ENCODE results near the gene ICAM1. TPM values are rescaled to one million over a fixed set of nuclear protein-coding genes. Genes with fewer than 3 reads are reported as not detected.
A peak's percentile ranks its signal among the peaks of the same experiment; 100 is the strongest.

Gene ICAM1
- total and polyA plus RNA-seq, 7 donors: 5.4 to 33.1 (median 14.1) TPM

DNA sequence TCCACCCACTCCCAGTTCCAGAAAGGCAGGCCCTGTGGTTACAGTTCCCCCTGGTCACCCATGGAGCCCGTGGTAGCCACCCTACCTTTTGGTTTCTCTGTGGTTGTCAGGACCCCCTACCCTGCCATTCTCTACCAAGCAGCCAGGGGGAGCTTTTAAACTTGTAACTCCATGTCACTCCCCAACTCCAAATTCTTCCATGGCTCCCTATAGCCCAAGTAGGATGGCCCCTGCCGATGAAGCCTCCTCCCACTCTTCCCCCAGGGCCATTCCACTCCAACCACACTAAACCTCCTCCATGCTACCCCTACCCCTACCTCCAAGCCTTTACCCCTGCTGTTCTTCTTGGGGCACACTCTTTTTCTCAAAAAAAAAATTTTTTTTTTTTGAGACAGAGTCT is 42.0 kb upstream of the ICAM1 start:
- H3K27me3 ChIP-seq: no peaks in the 10 kb centered on the region
- DNase-seq: no peak
- peak overlapping the region in 3 of 4 donors; percentile 88 to 99 (median 98) for H3K4me3 ChIP-seq
- intact Hi-C loops (cut with DNase I): no loop called here
- peaks cover 0 to 8% (median 2%) of the 10 kb centered on the region in 4 donors for H3K36me3 ChIP-seq
- 28 to 37% methylated on average over 2 of the region's 2 CpGs for WGBS, 2 donors
- no peaks in the 10 kb centered on the region for H3K9me3 ChIP-seq
- H3K27ac ChIP-seq: peak overlapping the region; percentile 82 to 89 (median 88)
- H3K4me1 ChIP-seq: peaks cover 2 to 36% (median 23%) of the 10 kb centered on the region in 4 donors
- TF ChIP-seq, protein P1, sequence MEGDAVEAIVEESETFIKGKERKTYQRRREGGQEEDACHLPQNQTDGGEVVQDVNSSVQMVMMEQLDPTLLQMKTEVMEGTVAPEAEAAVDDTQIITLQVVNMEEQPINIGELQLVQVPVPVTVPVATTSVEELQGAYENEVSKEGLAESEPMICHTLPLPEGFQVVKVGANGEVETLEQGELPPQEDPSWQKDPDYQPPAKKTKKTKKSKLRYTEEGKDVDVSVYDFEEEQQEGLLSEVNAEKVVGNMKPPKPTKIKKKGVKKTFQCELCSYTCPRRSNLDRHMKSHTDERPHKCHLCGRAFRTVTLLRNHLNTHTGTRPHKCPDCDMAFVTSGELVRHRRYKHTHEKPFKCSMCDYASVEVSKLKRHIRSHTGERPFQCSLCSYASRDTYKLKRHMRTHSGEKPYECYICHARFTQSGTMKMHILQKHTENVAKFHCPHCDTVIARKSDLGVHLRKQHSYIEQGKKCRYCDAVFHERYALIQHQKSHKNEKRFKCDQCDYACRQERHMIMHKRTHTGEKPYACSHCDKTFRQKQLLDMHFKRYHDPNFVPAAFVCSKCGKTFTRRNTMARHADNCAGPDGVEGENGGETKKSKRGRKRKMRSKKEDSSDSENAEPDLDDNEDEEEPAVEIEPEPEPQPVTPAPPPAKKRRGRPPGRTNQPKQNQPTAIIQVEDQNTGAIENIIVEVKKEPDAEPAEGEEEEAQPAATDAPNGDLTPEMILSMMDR (IDR thresholded peaks at IDR 0.05): peak in 3 of 4 experiments; percentile 19 to 35 (median 21)
- TF ChIP-seq POLR2A (IDR thresholded peaks at IDR 0.05) (no peak), EP300 (IDR thresholded peaks at IDR 0.05) (no peak), POLR2AphosphoS5 (IDR thresholded peaks at IDR 0.05) (no peak)

- TF ChIP-seq EP300 (IDR thresholded peaks at IDR 0.05): no peak
- TF ChIP-seq POLR2A (IDR thresholded peaks at IDR 0.05): no peak
- TF ChIP-seq POLR2AphosphoS5 (IDR thresholded peaks at IDR 0.05): peak in 1 of 4 donors; percentile 40
- TF ChIP-seq, protein P1 (IDR thresholded peaks at IDR 0.05): no peak
- DNase-seq: peak; percentile 80
- H3K4me1 ChIP-seq: peaks cover 2 to 36% (median 23%) of the 10 kb centered on the region in 4 donors
- H3K27ac ChIP-seq: peak overlapping the region; percentile 82 to 89 (median 88)
- 1 to 2% methylated on average over 70 of the region's 70 CpGs for WGBS, 2 donors
- H3K36me3 ChIP-seq: no peaks in the 10 kb centered on the region
- intact Hi-C loops (cut with DNase I): loop anchor here (2.0 kb wide), 1 partner anchor 20 kb away; no protein-coding TSS in a partner anchor
- H3K4me3 ChIP-seq: peak overlapping the region; percentile 66 to 99 (median 93)
- no peaks in the 10 kb centered on the region for H3K9me3 ChIP-seq
- H3K27me3 ChIP-seq: no peaks in the 10 kb centered on the region
These were observed 40.6 kb upstream of the ICAM1 start for GRCh38 chr19:10230173-10230860.

GRCh38 chr19:10230861-10231611 is 39.9 kb upstream of the ICAM1 start, which contains the start of gene S1PR2:
S1PR2 (minus strand) TSS chr19:10231331; CDS start chr19:10224905, 6,426 bp downstream.
- intact Hi-C loops (cut with DNase I): loop anchor here (2.0 kb wide), 1 partner anchor 20 kb away; no protein-coding TSS in a partner anchor
- peak; percentile 92 for DNase-seq
- Histone ChIP-seq H3K27me3 (no peaks in the 10 kb centered on the region), H3K9me3 (no peaks in the 10 kb centered on the region), H3K36me3 (no peaks in the 10 kb centered on the region), H3K27ac (peak within 1 kb of the TSS; percentile 82 to 89 (median 88)), H3K4me1 (peaks cover 2 to 35% (median 19%) of the 10 kb centered on the region in 4 donors), H3K4me3 (peak within 1 kb of the TSS; percentile 66 to 99 (median 93))
- 0 to 1% methylated on average over 73 of the region's 73 CpGs for WGBS, 2 donors
- TF ChIP-seq POLR2A (IDR thresholded peaks at IDR 0.05) (peak; percentile 21 to 32), EP300 (IDR thresholded peaks at IDR 0.05) (no peak), POLR2AphosphoS5 (IDR thresholded peaks at IDR 0.05) (peak; percentile 13 to 70 (median 59))

GRCh38 chr19:10231612-10232228 is 39.2 kb upstream of the ICAM1 start:
- DNase-seq: no peak
- intact Hi-C loops (cut with DNase I): loop anchor here (2.0 kb wide), 1 partner anchor 19 kb away; no protein-coding TSS in a partner anchor
- Histone ChIP-seq H3K4me1 (peaks cover 2 to 28% (median 19%) of the 10 kb centered on the region in 4 donors), H3K36me3 (no peaks in the 10 kb centered on the region), H3K27ac (peak overlapping the region; percentile 82 to 89 (median 88)), H3K27me3 (no peaks in the 10 kb centered on the region), H3K9me3 (no peaks in the 10 kb centered on the region), H3K4me3 (peak overlapping the region; percentile 66 to 99 (median 93))
- 71 to 76% methylated on average over 8 of the region's 8 CpGs for WGBS, 2 donors
- TF ChIP-seq EP300 (IDR thresholded peaks at IDR 0.05): no peak
- TF ChIP-seq POLR2A (IDR thresholded peaks at IDR 0.05): no peak
- no peak for TF ChIP-seq POLR2AphosphoS5 (IDR thresholded peaks at IDR 0.05)
- TF ChIP-seq, protein P1 (IDR thresholded peaks at IDR 0.05): no peak
